ENCODE data around the gene BCL2L1. TPM values are rescaled to one million over a fixed set of nuclear protein-coding genes. Genes with fewer than 3 reads are reported as not detected.

Gene BCL2L1
- polyA plus RNA-seq, 1 donor from 2014 or later, result 125 TPM

DNA sequence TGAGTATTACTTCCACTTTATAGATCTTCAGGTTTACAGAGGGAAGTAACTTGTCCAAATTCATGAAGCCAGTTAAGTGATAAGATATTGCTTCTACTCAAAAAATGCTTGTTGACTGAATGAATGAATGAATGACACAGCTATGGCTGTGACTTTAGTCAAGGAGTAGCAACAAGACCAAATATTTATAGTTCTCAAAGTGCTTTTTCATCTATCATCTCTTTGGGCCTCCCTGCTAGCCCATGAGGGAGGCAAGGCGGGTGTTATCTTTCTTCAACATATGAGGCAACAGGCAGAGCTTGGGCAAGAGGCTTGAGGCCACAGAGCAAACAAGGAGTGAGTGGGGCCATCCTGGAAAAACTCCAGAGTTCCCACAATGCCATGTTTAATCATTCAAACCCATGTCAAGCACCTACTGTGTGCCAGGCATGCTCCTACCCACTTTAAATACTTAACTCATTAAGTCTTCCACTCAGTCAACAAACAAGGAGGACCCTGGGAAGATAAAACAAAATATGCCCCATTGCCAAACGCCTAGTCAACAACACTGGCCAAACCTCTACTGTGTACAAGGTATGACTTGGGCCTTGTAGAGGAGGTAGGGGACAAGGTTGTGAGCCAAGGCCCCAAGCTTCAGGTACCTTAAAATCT lies 15.9 kb downstream of the BCL2L1 start:
- Histone ChIP-seq H3K9me2 (ENCODE audit: insufficient read depth, low read length) (no peaks in the 10 kb centered on the region), H3K4me2 (ENCODE audit: low read length) (no peak overlapping the region), H2AFZ (ENCODE audit: low read depth, low read length) (no peak overlapping the region), H3K27me3 (ENCODE audit: insufficient read depth, low read depth, low read length) (no peaks in the 10 kb centered on the region), H4K20me1 (ENCODE audit: insufficient read depth) (no peaks in the 10 kb centered on the region), H3F3A (ENCODE audit: insufficient read depth, low read length, poor library complexity, severe bottlenecking) (no peaks in the 10 kb centered on the region), H3K9ac (ENCODE audit: low read length) (no peak overlapping the region), H3K79me2 (replicated peaks; ENCODE audit: insufficient read depth, low read length) (peaks cover 45% of the 10 kb centered on the region), H3K27ac (ENCODE audit: low read length) (no peak overlapping the region), H3K4me3 (ENCODE audit: low read length) (no peak overlapping the region), H3K9me3 (ENCODE audit: low read length) (no peaks in the 10 kb centered on the region), H3K36me3 (ENCODE audit: insufficient read depth, low read length) (peaks cover 6% of the 10 kb centered on the region)
- TF ChIP-seq RAD21 (conservative IDR thresholded peaks at IDR 0.05) (no peak), REST (IDR thresholded peaks at IDR 0.05; ENCODE audit: borderline replicate concordance) (no peak), POLR2AphosphoS5 (IDR thresholded peaks at IDR 0.05) (no peak), EP300 (conservative IDR thresholded peaks at IDR 0.05; ENCODE audit: poor library complexity, severe bottlenecking) (no peak), MXI1 (conservative IDR thresholded peaks at IDR 0.05; ENCODE audit: poor library complexity, severe bottlenecking) (no peak), TAF1 (IDR thresholded peaks at IDR 0.05; ENCODE audit: low read depth) (no peak), SMC3 (conservative IDR thresholded peaks at IDR 0.05; ENCODE audit: poor library complexity) (no peak), EZH2 (IDR thresholded peaks at IDR 0.05; ENCODE audit: borderline replicate concordance, insufficient read depth, low read length, poor library complexity, severe bottlenecking) (no peak)
- TF ChIP-seq, protein P1, sequence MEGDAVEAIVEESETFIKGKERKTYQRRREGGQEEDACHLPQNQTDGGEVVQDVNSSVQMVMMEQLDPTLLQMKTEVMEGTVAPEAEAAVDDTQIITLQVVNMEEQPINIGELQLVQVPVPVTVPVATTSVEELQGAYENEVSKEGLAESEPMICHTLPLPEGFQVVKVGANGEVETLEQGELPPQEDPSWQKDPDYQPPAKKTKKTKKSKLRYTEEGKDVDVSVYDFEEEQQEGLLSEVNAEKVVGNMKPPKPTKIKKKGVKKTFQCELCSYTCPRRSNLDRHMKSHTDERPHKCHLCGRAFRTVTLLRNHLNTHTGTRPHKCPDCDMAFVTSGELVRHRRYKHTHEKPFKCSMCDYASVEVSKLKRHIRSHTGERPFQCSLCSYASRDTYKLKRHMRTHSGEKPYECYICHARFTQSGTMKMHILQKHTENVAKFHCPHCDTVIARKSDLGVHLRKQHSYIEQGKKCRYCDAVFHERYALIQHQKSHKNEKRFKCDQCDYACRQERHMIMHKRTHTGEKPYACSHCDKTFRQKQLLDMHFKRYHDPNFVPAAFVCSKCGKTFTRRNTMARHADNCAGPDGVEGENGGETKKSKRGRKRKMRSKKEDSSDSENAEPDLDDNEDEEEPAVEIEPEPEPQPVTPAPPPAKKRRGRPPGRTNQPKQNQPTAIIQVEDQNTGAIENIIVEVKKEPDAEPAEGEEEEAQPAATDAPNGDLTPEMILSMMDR (IDR thresholded peaks at IDR 0.05; ENCODE audit: poor library complexity, severe bottlenecking), result no peak

DNA sequence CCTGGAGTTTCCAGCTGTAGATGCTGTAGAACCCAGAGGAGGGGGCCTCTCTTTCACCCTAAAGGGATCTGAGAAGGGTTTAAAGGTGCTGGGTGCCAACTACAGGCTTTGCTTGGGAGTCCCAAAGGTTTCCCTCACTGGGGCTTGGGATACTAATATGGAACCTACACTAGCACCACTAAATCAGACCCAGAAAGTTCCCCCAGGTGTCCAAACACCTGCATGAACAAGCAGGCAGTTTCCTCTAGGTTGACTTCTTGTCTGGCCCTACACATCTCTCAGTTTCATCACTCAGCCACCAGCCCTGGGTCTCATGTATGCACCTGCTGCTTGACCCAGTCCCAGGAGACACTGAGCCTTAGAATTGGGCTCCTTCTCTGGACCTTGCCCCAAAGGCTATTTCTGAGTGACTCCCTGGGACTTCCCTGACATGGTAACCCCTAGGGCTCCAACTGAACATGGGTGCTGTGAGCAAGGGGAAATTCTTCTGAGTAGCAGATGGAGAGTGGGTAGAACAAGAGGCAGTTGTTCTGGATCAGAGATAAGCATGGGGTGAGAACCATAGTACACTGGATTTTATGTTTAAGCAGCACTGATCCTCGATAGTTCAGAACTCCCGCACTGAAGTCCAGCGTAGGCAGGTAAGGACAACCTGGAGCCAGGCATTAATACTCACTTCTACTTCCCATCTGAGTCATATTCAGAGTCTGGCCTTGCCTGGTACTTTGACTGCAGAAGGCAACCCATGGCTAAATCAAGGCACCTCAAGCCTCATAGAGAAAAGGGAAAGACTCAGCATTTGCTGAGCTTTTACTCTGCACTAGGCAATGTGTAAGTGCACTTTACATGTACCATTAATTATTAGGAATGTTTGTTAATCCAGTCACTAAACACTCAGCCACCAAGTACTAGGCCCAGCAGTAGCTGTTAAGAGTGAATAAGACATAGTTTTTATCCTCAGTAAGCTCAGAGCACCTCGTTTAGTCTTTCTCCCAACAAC lies 16.8 kb downstream of the BCL2L1 start:
- H3K9ac ChIP-seq (ENCODE audit: low read length), result no peak overlapping the region

More for the DNA sequence above, 16.8 kb downstream of the BCL2L1 start:
- Histone ChIP-seq H2AFZ (ENCODE audit: low read depth, low read length) (no peak overlapping the region), H4K20me1 (ENCODE audit: insufficient read depth) (no peaks in the 10 kb centered on the region), H3K27ac (ENCODE audit: low read length) (no peak overlapping the region), H3K36me3 (ENCODE audit: insufficient read depth, low read length) (peaks cover 6% of the 10 kb centered on the region), H3K4me3 (ENCODE audit: low read length) (no peak overlapping the region), H3K27me3 (ENCODE audit: insufficient read depth, low read depth, low read length) (no peaks in the 10 kb centered on the region), H3K4me2 (ENCODE audit: low read length) (no peak overlapping the region), H3K9me3 (ENCODE audit: low read length) (no peaks in the 10 kb centered on the region), H3K9me2 (ENCODE audit: insufficient read depth, low read length) (no peaks in the 10 kb centered on the region), H3F3A (ENCODE audit: insufficient read depth, low read length, poor library complexity, severe bottlenecking) (no peaks in the 10 kb centered on the region), H3K79me2 (replicated peaks; ENCODE audit: insufficient read depth, low read length) (peaks cover 42% of the 10 kb centered on the region)
- TF ChIP-seq REST (IDR thresholded peaks at IDR 0.05; ENCODE audit: borderline replicate concordance) (no peak), TAF1 (IDR thresholded peaks at IDR 0.05; ENCODE audit: low read depth) (no peak), RAD21 (conservative IDR thresholded peaks at IDR 0.05) (no peak), EP300 (conservative IDR thresholded peaks at IDR 0.05; ENCODE audit: poor library complexity, severe bottlenecking) (no peak), POLR2AphosphoS5 (IDR thresholded peaks at IDR 0.05) (no peak), MXI1 (conservative IDR thresholded peaks at IDR 0.05; ENCODE audit: poor library complexity, severe bottlenecking) (no peak), EZH2 (IDR thresholded peaks at IDR 0.05; ENCODE audit: borderline replicate concordance, insufficient read depth, low read length, poor library complexity, severe bottlenecking) (no peak), SMC3 (conservative IDR thresholded peaks at IDR 0.05; ENCODE audit: poor library complexity) (no peak)
- TF ChIP-seq, protein P1 (IDR thresholded peaks at IDR 0.05; ENCODE audit: poor library complexity, severe bottlenecking), result no peak
